A549 (cell line): Measurements from ENCODE around the gene RASA4B. TPM values are rescaled to one million over a fixed set of nuclear protein-coding genes. Genes with fewer than 3 reads are reported as not detected.

Experiments
- ATAC-seq, 2 experiments: fragments of 200-7000 bp in 1 of 2; fragments of >200 bp in 1 of 2; cut with Nextera tagmentation in 1 of 2; cut with Tn5 transposase in 1 of 2; 3 replicates each; pipeline versions ENCODE4 v1.8.0 to v1.9.1; 2018 to 2020; ENCODE audit warnings: mild to moderate bottlenecking in 1 of 2, moderate library complexity in 1 of 2
- CTCF ChIA-PET: fragments of 300-600 bp; sonication (Branson Sonifier 250); formaldehyde crosslinking; extraction: SDS; loops from one replicate; lab custom pipeline; 2021; ENCODE audit warnings: antibody characterized with exemption, inconsistent platforms; lab: Yijun Ruan, JAX
- POLR2A ChIA-PET: fragments of 350-600 bp; formaldehyde crosslinking; extraction: SDS; loops from one replicate; lab custom pipeline; 2021; ENCODE audit warnings: antibody characterized with exemption, inconsistent platforms; lab: Yijun Ruan, JAX
- DNase-seq, 2 experiments: peaks; one replicate each; pipeline versions ENCODE4 v3.0.0 to v3.0.0-alpha.2; 2011 to 2016; ENCODE audit warnings: low read depth in 1 of 2, low spot score in 1 of 2
- FAIRE-seq: peaks from 2 replicates; lab custom pipeline; 2011; peaks lifted over from hg19 to GRCh38; lab: Jason Lieb, UNC
- H3K27ac ChIP-seq, 2 experiments: fragments of >200 bp; sonication (Bioruptor Twin); formaldehyde crosslinking; 3 replicates each; pipeline ENCODE4 v1.5.1; 2016 to 2017
- H3K4me1 ChIP-seq: fragments of >200 bp; sonication (Bioruptor Twin); formaldehyde crosslinking; 3 replicates; pipeline ENCODE4 v1.6.1; 2016
- H3K4me2 ChIP-seq: fragments of >200 bp; sonication (Bioruptor Twin); formaldehyde crosslinking; 3 replicates; pipeline ENCODE4 v1.6.1; 2016
- H3K4me3 ChIP-seq: fragments of >200 bp; sonication (Bioruptor Twin); formaldehyde crosslinking; 3 replicates; pipeline ENCODE4 v1.5.1; 2016
- H3K9me3 ChIP-seq: fragments of >200 bp; sonication (Bioruptor Twin); formaldehyde crosslinking; 3 replicates; pipeline ENCODE4 v1.6.1; 2016
- CBX2 ChIP-seq: fragments of 200-600 bp; sonication (generic); IDR thresholded peaks from 2 replicates; pipeline ENCODE4 v1.6.1; 2016; ENCODE audit warnings: low read depth, mild to moderate bottlenecking, borderline replicate concordance
- CBX8 ChIP-seq: fragments of 200-600 bp; sonication (generic); IDR thresholded peaks from 2 replicates; pipeline ENCODE4 v1.6.1; 2016
- CHD2 ChIP-seq: fragments of 150-350 bp; IDR thresholded peaks from 2 replicates; pipeline ENCODE4 v1.6.1; 2014; ENCODE audit warnings: low read length; ENCODE audit not compliant: partially characterized antibody
- EP300 ChIP-seq, 2 experiments: fragments of >200 bp; sonication (Bioruptor Twin); formaldehyde crosslinking; IDR thresholded peaks; 2 replicates in 1 of 2; 3 replicates in 1 of 2; pipeline ENCODE4 v1.6.1; 2016 to 2017
- FOSB ChIP-seq: fragments of 250-450 bp; sonication (Bioruptor Pico); IDR thresholded peaks from 2 replicates; pipeline ENCODE4 v1.5.0; 2020; ENCODE audit warnings: mild to moderate bottlenecking, moderate library complexity
- GATA3 ChIP-seq: IDR thresholded peaks from 2 replicates; pipeline ENCODE4 v1.6.1; 2012; ENCODE audit warnings: borderline replicate concordance
- MYC ChIP-seq: IDR thresholded peaks from 2 replicates; pipeline ENCODE4 v1.6.1; 2012; ENCODE audit warnings: mild to moderate bottlenecking, inconsistent platforms, low read length, improper control_type of control experiment, borderline replicate concordance
- NPAS2 ChIP-seq: fragments of 250-450 bp; sonication (Bioruptor Pico); IDR thresholded peaks from 2 replicates; pipeline ENCODE4 v1.8.0; 2022; ENCODE audit warnings: mild to moderate bottlenecking, moderate library complexity, borderline replicate concordance
- PHF8 ChIP-seq: fragments of 200-600 bp; sonication (generic); IDR thresholded peaks from 2 replicates; pipeline ENCODE4 v1.6.1; 2016; ENCODE audit warnings: low read depth, mild to moderate bottlenecking, antibody characterized with exemption, moderate library complexity, borderline replicate concordance
- POLR2A ChIP-seq: IDR thresholded peaks from 2 replicates; pipeline ENCODE4 v1.6.1; 2012; ENCODE audit warnings: mild to moderate bottlenecking, low read length
- RAD21 ChIP-seq, 2 experiments: fragments of >200 bp in 1 of 2; sonication (Bioruptor Twin) in 1 of 2; formaldehyde crosslinking in 1 of 2; IDR thresholded peaks in 1 of 2; conservative IDR thresholded peaks in 1 of 2; 2 replicates in 1 of 2; 3 replicates in 1 of 2; pipeline ENCODE4 v1.6.1; 2012 to 2018; ENCODE audit warnings: inconsistent platforms in 1 of 2
- SMC3 ChIP-seq: fragments of >200 bp; sonication (Bioruptor Twin); formaldehyde crosslinking; IDR thresholded peaks from 3 replicates; pipeline ENCODE4 v1.6.1; 2018; ENCODE audit warnings: inconsistent platforms
- TP53 ChIP-seq: fragments of 250-450 bp; sonication (Bioruptor Pico); IDR thresholded peaks from 2 replicates; pipeline ENCODE4 v1.5.0; 2021; ENCODE audit warnings: mild to moderate bottlenecking, moderate library complexity
- ZFP36 ChIP-seq: fragments of 450-650 bp; IDR thresholded peaks from 2 replicates; pipeline ENCODE4 v1.6.1; 2014; ENCODE audit warnings: borderline replicate concordance; ENCODE audit not compliant: partially characterized antibody
- ZSCAN20 ChIP-seq: fragments of 250-450 bp; sonication (Bioruptor Pico); IDR thresholded peaks from 2 replicates; pipeline ENCODE4 v1.8.0; 2022; ENCODE audit warnings: mild to moderate bottlenecking, moderate library complexity
- WGBS: methylation state at CpG from one replicate; pipeline ENCODE4 v1.1.6; 2017; ENCODE audit errors: missing lambda C conversion rate; 5-methylcytosine and 5-hydroxymethylcytosine counted together
- polyA plus RNA-seq, 4 experiments: library from polyadenylated mRNA; depleted of rRNA in 3 of 4; stranded (reverse); fragments of >200 nt; fragmentation: RNase III in 1 of 4; extraction: RNeasy Plus Mini Kit Qiagen cat#74134 plus additional on column Dnase treatment in 1 of 4; gene quantifications; 2 replicates in 3 of 4; 3 replicates in 1 of 4; pipeline ENCODE4 v1.2.3, GENCODE V29; 2011 to 2017
- TF ChIP-seq, protein P1 (sequence below): fragments of >200 bp; sonication (Bioruptor Twin); formaldehyde crosslinking; IDR thresholded peaks from 3 replicates; pipeline ENCODE4 v1.5.1; 2016
- TF ChIP-seq, protein P2 (sequence below): IDR thresholded peaks from 2 replicates; pipeline ENCODE4 v1.6.1; 2012
- TF ChIP-seq, protein P3 (sequence below): fragments of 450-650 bp; IDR thresholded peaks from 2 replicates; pipeline ENCODE4 v1.6.1; 2014; ENCODE audit warnings: antibody characterized with exemption

RASA4B gene
- polyA plus RNA-seq, 2 of the 4 experiments (the other 2 are of a cell fraction), result 0.83 to 1.4 TPM

DNA sequence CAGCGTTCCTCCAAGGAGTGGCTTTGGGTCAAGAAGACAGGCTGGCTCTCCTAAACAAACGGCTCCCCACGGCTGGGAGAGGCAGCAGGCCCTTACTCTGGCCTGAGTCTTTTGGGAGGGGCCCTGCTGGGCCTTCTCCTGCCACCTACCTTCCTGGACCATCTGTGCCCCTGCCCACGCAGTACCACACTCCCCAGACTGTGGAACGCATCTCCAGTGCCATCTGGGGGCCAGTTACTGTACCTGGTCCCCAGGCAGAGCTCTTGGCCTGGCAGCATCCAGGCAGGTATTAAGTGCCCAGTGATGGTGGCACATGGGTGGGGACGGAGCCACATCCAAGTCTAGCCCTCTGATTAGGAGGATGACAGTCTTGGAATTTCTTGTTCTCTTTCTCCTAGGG is 67.3 kb downstream of the RASA4B start:
- CTCF ChIA-PET, result interaction anchor here (1.0 to 3.0 kb wide), 8 partner anchors 9 to 45 kb away, joined by 3 to 10 read pairs (median 4); no protein-coding TSS in a partner anchor
- 74% methylated on average over 6 of the region's 6 CpGs for WGBS
- Histone ChIP-seq H3K9me3 (no peaks in the 10 kb centered on the region), H3K4me3 (no peak overlapping the region), H3K27ac (no peak overlapping the region), H3K4me2 (no peak overlapping the region), H3K4me1 (no peaks in the 10 kb centered on the region)
- ATAC-seq, result peak; percentile 58 to 77; a peak in 5 of 6 replicates
- POLR2A ChIA-PET, result no interaction called here
- FAIRE-seq, result no peak
- no peak for DNase-seq
- TF ChIP-seq PHF8 (no peak), RAD21 (conservative IDR thresholded peaks at IDR 0.05 in 1 of 2, IDR thresholded peaks at IDR 0.05 in 1 of 2) (peak; percentile 33 to 54; a peak in 3 of 5 replicates), NPAS2 (CRISPR knock-in tag) (no peak), SMC3 (peak; percentile 37; the same call in 2 of the 3 replicates)
- TF ChIP-seq, protein P1, sequence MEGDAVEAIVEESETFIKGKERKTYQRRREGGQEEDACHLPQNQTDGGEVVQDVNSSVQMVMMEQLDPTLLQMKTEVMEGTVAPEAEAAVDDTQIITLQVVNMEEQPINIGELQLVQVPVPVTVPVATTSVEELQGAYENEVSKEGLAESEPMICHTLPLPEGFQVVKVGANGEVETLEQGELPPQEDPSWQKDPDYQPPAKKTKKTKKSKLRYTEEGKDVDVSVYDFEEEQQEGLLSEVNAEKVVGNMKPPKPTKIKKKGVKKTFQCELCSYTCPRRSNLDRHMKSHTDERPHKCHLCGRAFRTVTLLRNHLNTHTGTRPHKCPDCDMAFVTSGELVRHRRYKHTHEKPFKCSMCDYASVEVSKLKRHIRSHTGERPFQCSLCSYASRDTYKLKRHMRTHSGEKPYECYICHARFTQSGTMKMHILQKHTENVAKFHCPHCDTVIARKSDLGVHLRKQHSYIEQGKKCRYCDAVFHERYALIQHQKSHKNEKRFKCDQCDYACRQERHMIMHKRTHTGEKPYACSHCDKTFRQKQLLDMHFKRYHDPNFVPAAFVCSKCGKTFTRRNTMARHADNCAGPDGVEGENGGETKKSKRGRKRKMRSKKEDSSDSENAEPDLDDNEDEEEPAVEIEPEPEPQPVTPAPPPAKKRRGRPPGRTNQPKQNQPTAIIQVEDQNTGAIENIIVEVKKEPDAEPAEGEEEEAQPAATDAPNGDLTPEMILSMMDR, result peak; percentile 22; the same call in 1 of the 3 replicates
- TF ChIP-seq, protein P2, sequence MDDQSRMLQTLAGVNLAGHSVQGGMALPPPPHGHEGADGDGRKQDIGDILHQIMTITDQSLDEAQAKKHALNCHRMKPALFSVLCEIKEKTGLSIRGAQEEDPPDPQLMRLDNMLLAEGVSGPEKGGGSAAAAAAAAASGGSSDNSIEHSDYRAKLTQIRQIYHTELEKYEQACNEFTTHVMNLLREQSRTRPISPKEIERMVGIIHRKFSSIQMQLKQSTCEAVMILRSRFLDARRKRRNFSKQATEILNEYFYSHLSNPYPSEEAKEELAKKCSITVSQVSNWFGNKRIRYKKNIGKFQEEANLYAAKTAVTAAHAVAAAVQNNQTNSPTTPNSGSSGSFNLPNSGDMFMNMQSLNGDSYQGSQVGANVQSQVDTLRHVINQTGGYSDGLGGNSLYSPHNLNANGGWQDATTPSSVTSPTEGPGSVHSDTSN, result no peak
- TF ChIP-seq, protein P3, sequence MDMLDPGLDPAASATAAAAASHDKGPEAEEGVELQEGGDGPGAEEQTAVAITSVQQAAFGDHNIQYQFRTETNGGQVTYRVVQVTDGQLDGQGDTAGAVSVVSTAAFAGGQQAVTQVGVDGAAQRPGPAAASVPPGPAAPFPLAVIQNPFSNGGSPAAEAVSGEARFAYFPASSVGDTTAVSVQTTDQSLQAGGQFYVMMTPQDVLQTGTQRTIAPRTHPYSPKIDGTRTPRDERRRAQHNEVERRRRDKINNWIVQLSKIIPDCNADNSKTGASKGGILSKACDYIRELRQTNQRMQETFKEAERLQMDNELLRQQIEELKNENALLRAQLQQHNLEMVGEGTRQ, result no peak
- TF ChIP-seq, all 56 proteins: peak for 3

DNA sequence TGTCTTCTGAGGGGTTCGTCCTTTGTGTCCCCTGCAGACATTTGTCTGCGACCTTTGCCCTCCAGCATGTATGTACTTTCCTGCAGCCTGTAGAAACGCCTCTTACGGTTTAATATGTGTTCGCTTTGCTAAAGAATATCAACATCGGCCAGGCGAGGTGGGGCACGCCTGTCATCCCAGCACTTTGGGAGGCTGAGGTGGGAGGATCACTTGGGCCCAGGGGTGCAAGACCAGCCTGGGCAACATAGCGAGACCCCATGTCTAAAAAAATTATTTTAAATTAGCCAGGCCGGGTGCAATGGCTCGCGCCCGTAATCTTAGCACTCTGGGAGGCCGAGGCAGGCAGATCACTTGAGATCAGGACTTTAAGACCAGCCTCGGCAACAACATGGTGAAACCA is 68.4 kb downstream of the RASA4B start:
- CTCF ChIA-PET, result interaction anchor here (0.6 to 1.5 kb wide), 3 partner anchors 11 to 872 kb away, joined by 4 to 5 read pairs (median 5); no protein-coding TSS in a partner anchor

DNA sequence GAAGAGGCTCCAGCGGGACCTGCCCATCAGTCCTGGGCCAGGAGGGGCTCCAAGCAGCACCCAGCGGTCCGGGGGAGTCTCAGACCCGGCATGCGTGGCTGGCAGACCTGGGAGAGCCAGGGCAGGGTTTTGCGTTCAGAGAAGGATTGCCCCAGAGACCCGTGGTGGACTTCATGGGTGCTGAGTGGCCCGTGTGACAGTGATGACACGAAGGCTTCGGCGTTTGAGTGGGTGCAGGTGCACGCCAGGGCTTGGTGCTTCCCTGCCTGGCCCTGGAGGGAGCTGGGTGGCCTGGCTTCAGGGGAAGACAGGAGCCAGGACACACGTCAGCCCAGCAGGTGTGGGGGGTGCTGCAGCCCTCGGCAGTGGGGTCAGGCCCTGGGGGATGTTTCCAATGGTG is 70.3 kb downstream of the RASA4B start:
- H3K4me2 ChIP-seq, result no peak overlapping the region
- ChIA-PET CTCF (no interaction called here), POLR2A (no interaction called here)
- WGBS, result 80% methylated on average over 12 of the region's 14 CpGs
- no peaks in the 10 kb centered on the region for H3K4me1 ChIP-seq
- ATAC-seq, result 0 out of 6 replicates have a peak, but pooled peaks of 1 of the 2 experiments have one; percentile 6
- H3K27ac ChIP-seq, result no peak overlapping the region
- no peaks in the 10 kb centered on the region for H3K9me3 ChIP-seq
- TF ChIP-seq MYC (no peak), CBX2 (no peak), POLR2A (no peak), ZSCAN20 (CRISPR knock-in tag) (no peak), SMC3 (no peak), CHD2 (no peak), GATA3 (no peak), NPAS2 (CRISPR knock-in tag) (no peak)
- FAIRE-seq, result no peak
- H3K4me3 ChIP-seq, result no peak overlapping the region
- no peak for DNase-seq

More for the DNA sequence above, 68.4 kb downstream of the RASA4B start:
- Histone ChIP-seq H3K4me3 (no peak overlapping the region), H3K4me1 (no peaks in the 10 kb centered on the region), H3K4me2 (no peak overlapping the region), H3K27ac (no peak overlapping the region), H3K9me3 (no peaks in the 10 kb centered on the region)
- TF ChIP-seq TP53 (CRISPR knock-in tag) (no peak), CBX8 (no peak), EP300 (IDR thresholded peaks at IDR 0.05) (no peak), FOSB (no peak), ZFP36 (no peak)
- TF ChIP-seq, protein P1, result no peak
- no peak for ATAC-seq
- DNase-seq, result no peak
- POLR2A ChIA-PET, result no interaction called here
- 90% methylated on average over 15 of the region's 15 CpGs for WGBS
- FAIRE-seq, result no peak
